ENCODE data around the gene DMD. TPM values are rescaled to one million over a fixed set of nuclear protein-coding genes. Genes with fewer than 3 reads are reported as not detected.

DMD gene
- total RNA-seq, 6 experiments from 2014 or later, result 4.9 to 6.0 (median 5.5) TPM

- H3K27ac Mint-ChIP-seq, result no peak overlapping the region
- no peak for DNase-seq
- no peak for TF ChIP-seq CTCF (IDR thresholded peaks at IDR 0.05)
- H3K4me3 Mint-ChIP-seq, result no peak overlapping the region
- H3K36me3 Mint-ChIP-seq (ENCODE audit: low read depth), result no peaks in the 10 kb centered on the region
- H3K9me3 Mint-ChIP-seq, result no peaks in the 10 kb centered on the region
- no peaks in the 10 kb centered on the region; the same call in 1 of the 2 replicates for H3K27me3 Mint-ChIP-seq (ENCODE audit: insufficient read depth)
- H3K4me1 Mint-ChIP-seq (ENCODE audit: low read depth), result no peaks in the 10 kb centered on the region
Observed at GRCh38 chrX:31705816-31706215, 1505.5 kb downstream of the DMD start.

GRCh38 chrX:31704938-31705337 lies 1506.4 kb downstream of the DMD start:
- no peak for TF ChIP-seq CTCF (IDR thresholded peaks at IDR 0.05)
- no peaks in the 10 kb centered on the region for H3K9me3 Mint-ChIP-seq
- DNase-seq, result no peak
- H3K27ac Mint-ChIP-seq, result no peak overlapping the region
- H3K36me3 Mint-ChIP-seq (ENCODE audit: low read depth), result no peaks in the 10 kb centered on the region
- H3K4me1 Mint-ChIP-seq (ENCODE audit: low read depth), result no peaks in the 10 kb centered on the region
- no peaks in the 10 kb centered on the region; the same call in 1 of the 2 replicates for H3K27me3 Mint-ChIP-seq (ENCODE audit: insufficient read depth)
- no peak overlapping the region for H3K4me3 Mint-ChIP-seq

- H3K27ac Mint-ChIP-seq, result no peak overlapping the region
- no peak for TF ChIP-seq CTCF (IDR thresholded peaks at IDR 0.05)
- no peak for DNase-seq
Observed at GRCh38 chrX:31702222-31702621, 1509.1 kb downstream of the DMD start.

GRCh38 chrX:31697294-31697916 lies 1513.9 kb downstream of the DMD start:
- Mint-ChIP-seq H3K4me3 (no peak overlapping the region), H3K36me3 (ENCODE audit: low read depth) (no peaks in the 10 kb centered on the region), H3K4me1 (ENCODE audit: low read depth) (no peaks in the 10 kb centered on the region), H3K27me3 (ENCODE audit: insufficient read depth) (no peaks in the 10 kb centered on the region), H3K27ac (no peak overlapping the region), H3K9me3 (no peaks in the 10 kb centered on the region)
- no peak for TF ChIP-seq CTCF (IDR thresholded peaks at IDR 0.05)
- DNase-seq, result no peak

More at GRCh38 chrX:31702222-31702621, 1509.1 kb downstream of the DMD start:
- no peaks in the 10 kb centered on the region for H3K36me3 Mint-ChIP-seq (ENCODE audit: low read depth)
- H3K9me3 Mint-ChIP-seq, result no peaks in the 10 kb centered on the region
- no peaks in the 10 kb centered on the region for H3K4me1 Mint-ChIP-seq (ENCODE audit: low read depth)
- no peak overlapping the region for H3K4me3 Mint-ChIP-seq
- no peaks in the 10 kb centered on the region; the same call in 1 of the 2 replicates for H3K27me3 Mint-ChIP-seq (ENCODE audit: insufficient read depth)

- no peak overlapping the region for H3K4me3 Mint-ChIP-seq
- no peaks in the 10 kb centered on the region for H3K9me3 Mint-ChIP-seq
- no peak for TF ChIP-seq CTCF (IDR thresholded peaks at IDR 0.05)
- no peaks in the 10 kb centered on the region for H3K4me1 Mint-ChIP-seq (ENCODE audit: low read depth)
- no peak for DNase-seq
- H3K36me3 Mint-ChIP-seq (ENCODE audit: low read depth), result no peaks in the 10 kb centered on the region
- H3K27me3 Mint-ChIP-seq (ENCODE audit: insufficient read depth), result no peaks in the 10 kb centered on the region; the same call in 1 of the 2 replicates
- no peak overlapping the region for H3K27ac Mint-ChIP-seq
Observed at GRCh38 chrX:31679861-31680260, 1531.5 kb downstream of the DMD start.

Measured in HFFc6 (cell line).